ENCODE measurements around the gene POLR3H. TPM values are rescaled to one million over a fixed set of nuclear protein-coding genes. Genes with fewer than 3 reads are reported as not detected.

POLR3H gene
- total and polyA plus RNA-seq, 2 of the 4 experiments (the other 2 are of a cell fraction) = 37.8 to 67.8 TPM

GRCh38 chr22:41564563-41564962 lies 20.3 kb upstream of the POLR3H start (continued):
- no peak for TF ChIP-seq RFX5 (IDR thresholded peaks at IDR 0.05; ENCODE audit: low read depth, low read length)
- no peak for TF ChIP-seq RAD21 (IDR thresholded peaks at IDR 0.05; ENCODE audit: low read length)
- no peak for TF ChIP-seq FOS (IDR thresholded peaks at IDR 0.05; ENCODE audit: low read depth, low read length)
- TF ChIP-seq MAZ (IDR thresholded peaks at IDR 0.05; ENCODE audit: borderline replicate concordance, low read depth, low read length) = no peak

GRCh38 chr22:41563051-41563711 lies 18.9 kb upstream of the POLR3H start:
- H4K5ac ChIP-seq (ENCODE audit: low read depth, low read length) = peak overlapping the region; percentile 75
- intact Hi-C loops (cut with micrococcal nuclease) (no loop called here), dilution Hi-C loops (cut with HindIII; ENCODE audit: low sequenced_read_pairs, unreplicated experiment) (no loop called here), in situ Hi-C loops (cut with MboI; ENCODE audit: low sequenced_read_pairs) (no loop called here)
- H4K8ac ChIP-seq (ENCODE audit: low read depth in 2 of 2, low read length in 2 of 2) = peak overlapping the region; percentile 24 to 87
- H2BK20ac ChIP-seq (ENCODE audit: low read depth, low read length) = peak overlapping the region; percentile 98
- no peaks in the 10 kb centered on the region for H3K27me3 ChIP-seq (ENCODE audit: control insufficient read depth, insufficient read depth, low read length)
- peaks cover 3% of the 10 kb centered on the region; the same call in 1 of the 2 replicates for H4K20me1 ChIP-seq (ENCODE audit: insufficient read depth, low read length)
- peaks cover 19% of the 10 kb centered on the region for H3K9me1 ChIP-seq (ENCODE audit: insufficient read depth, low read length)
- H3K18ac ChIP-seq (ENCODE audit: low read depth, low read length) = peak overlapping the region; percentile 77
- peak overlapping the region; percentile 96 for H4K91ac ChIP-seq (ENCODE audit: insufficient read depth, low read depth, low read length)
- H3K14ac ChIP-seq (replicated peaks; ENCODE audit: low read depth, low read length) = peak overlapping the region; percentile 95
- H3K56ac ChIP-seq (ENCODE audit: extremely low read depth, insufficient read depth, low read length) = peak overlapping the region; percentile 60; the same call in 1 of the 2 replicates
- peak overlapping the region; percentile 94 for H3K4me2 ChIP-seq (ENCODE audit: low read depth, low read length)
- peak overlapping the region; percentile 98 for H3K4ac ChIP-seq (ENCODE audit: low read depth, low read length)
- H3K36me3 ChIP-seq (ENCODE audit: control insufficient read depth, insufficient read depth, low read length) = peaks cover 3% of the 10 kb centered on the region; the same call in 1 of the 2 replicates
- H2BK5ac ChIP-seq (ENCODE audit: low read depth, low read length, poor library complexity, severe bottlenecking) = peak overlapping the region; percentile 93
- H3K23ac ChIP-seq (ENCODE audit: low read depth, low read length) = peak overlapping the region; percentile 96
- WGBS, 2 experiments (ENCODE audit: extremely low coverage in 2 of 2, insufficient read length in 1 of 2) = no CpG with 5 or more reads among the region's 10 CpGs
- peak overlapping the region; percentile 85 for H2AFZ ChIP-seq (replicated peaks; ENCODE audit: low read length, poor library complexity)
- peak overlapping the region; percentile 73 for H3K27ac ChIP-seq (ENCODE audit: insufficient read depth, low read length)
- ATAC-seq (ENCODE audit: low read depth) (peak; percentile 57), DNase-seq (peak; percentile 85)
- peaks cover 14 to 70% of the 10 kb centered on the region in 2 experiments; a peak in 3 of 4 replicates for H3K79me1 ChIP-seq (ENCODE audit: low read depth in 1 of 2, low read length in 2 of 2)
- BruUV-seq (replicated peaks) = no TSS peak
- H3K9ac ChIP-seq (ENCODE audit: low read depth, low read length) = peak overlapping the region; percentile 37
- POLR2A ChIA-PET (ENCODE audit: unreplicated experiment) = no interaction called here
- H3K9me3 ChIP-seq (ENCODE audit: control insufficient read depth, insufficient read depth, low read length) = no peaks in the 10 kb centered on the region
- H3K4me3 ChIP-seq (ENCODE audit: insufficient read depth, low read depth, low read length) = peak overlapping the region; percentile 21; the same call in 1 of the 2 replicates
- H2BK15ac ChIP-seq (ENCODE audit: low read depth, low read length) = peak overlapping the region; percentile 98
- peak overlapping the region; percentile 99 for H2AK9ac ChIP-seq (replicated peaks; ENCODE audit: low read depth, low read length, poor library complexity)
- H2AK5ac ChIP-seq (ENCODE audit: low read depth, low read length) = peak overlapping the region; percentile 98
- peaks cover 27% of the 10 kb centered on the region for H3K4me1 ChIP-seq (ENCODE audit: control insufficient read depth, insufficient read depth, low read length)
- TF ChIP-seq CTCF (conservative IDR thresholded peaks at IDR 0.05; ENCODE audit: low read depth, low read length) (no peak), MAFK (IDR thresholded peaks at IDR 0.05; ENCODE audit: low read depth, low read length) (peak; percentile 52), FOS (IDR thresholded peaks at IDR 0.05; ENCODE audit: low read depth, low read length) (peak; percentile 92), CEBPB (IDR thresholded peaks at IDR 0.05; ENCODE audit: low read depth, low read length) (no peak), MAZ (IDR thresholded peaks at IDR 0.05; ENCODE audit: borderline replicate concordance, low read depth, low read length) (peak; percentile 88)
- CTCF ChIA-PET = interaction anchor here (1.1 kb wide), 1 partner anchor 19 kb away, joined by 4 read pairs; the partner anchor contains the start of gene POLR3H
- H2BK120ac ChIP-seq (ENCODE audit: low read depth, low read length) = peak overlapping the region; percentile 92
